Mammary epithelial cell (primary cell): Measurements from ENCODE around the gene FGG.

Source experiments
- CTCF ChIP-seq, 2 donors: IDR thresholded peaks in 1 of 2; conservative IDR thresholded peaks in 1 of 2; 2 replicates each; pipeline ENCODE4 v1.5.1; 2011 to 2012; ENCODE audit warnings: inconsistent platforms in 2 of 2, low read length in 2 of 2, mild to moderate bottlenecking in 2 of 2, control low read depth in 1 of 2, low read depth in 1 of 2; ENCODE audit not compliant: insufficient read depth in 1 of 2; ENCODE audit errors: extremely low read depth in 1 of 2
- EZH2 ChIP-seq: IDR thresholded peaks from 2 replicates; pipeline ENCODE4 v1.6.1; 2012; ENCODE audit warnings: low read length, inconsistent platforms, borderline replicate concordance

- TF ChIP-seq CTCF (conservative IDR thresholded peaks at IDR 0.05 in 1 of 2, IDR thresholded peaks at IDR 0.05 in 1 of 2; ENCODE audit: extremely low read depth in 1 of 2, insufficient read depth in 1 of 2, low read depth in 1 of 2, low read length in 2 of 2): no peak
- TF ChIP-seq EZH2: no peak
Measured at GRCh38 chr4:154623436-154623835, 11.0 kb upstream of the FGG start.
